NCI-H146 (cell line): ENCODE results near the gene FTCDNL1.

ENCODE experiments used
- DNase-seq: peaks from one replicate; lab custom pipeline; 2025; lab: John Stamatoyannopoulos, UW

FTCDNL1 gene

GRCh38 chr2:199791326-199791725 is 59.7 kb downstream of the FTCDNL1 start:
- DNase-seq, result no peak

DNA sequence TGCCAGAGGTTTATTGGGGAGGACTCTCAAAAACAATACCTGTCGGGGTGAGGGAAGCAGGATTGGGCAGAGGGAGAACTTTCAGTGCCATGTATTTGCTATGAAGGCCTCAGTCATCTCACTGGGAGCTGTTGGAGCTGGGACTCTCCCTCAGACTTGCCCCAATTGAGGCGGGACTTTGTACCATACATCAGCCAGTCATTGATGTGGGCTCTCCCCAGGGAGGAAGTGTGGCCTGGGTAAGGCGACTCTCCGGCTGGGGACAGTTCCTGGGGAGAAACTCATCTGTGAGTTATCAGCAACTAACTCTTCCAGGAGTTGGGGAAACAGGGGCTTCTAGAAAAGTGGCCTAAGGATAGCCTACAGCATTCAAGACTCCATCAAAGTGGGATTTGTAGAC is 66.5 kb downstream of the FTCDNL1 start:
- no peak for DNase-seq

DNA sequence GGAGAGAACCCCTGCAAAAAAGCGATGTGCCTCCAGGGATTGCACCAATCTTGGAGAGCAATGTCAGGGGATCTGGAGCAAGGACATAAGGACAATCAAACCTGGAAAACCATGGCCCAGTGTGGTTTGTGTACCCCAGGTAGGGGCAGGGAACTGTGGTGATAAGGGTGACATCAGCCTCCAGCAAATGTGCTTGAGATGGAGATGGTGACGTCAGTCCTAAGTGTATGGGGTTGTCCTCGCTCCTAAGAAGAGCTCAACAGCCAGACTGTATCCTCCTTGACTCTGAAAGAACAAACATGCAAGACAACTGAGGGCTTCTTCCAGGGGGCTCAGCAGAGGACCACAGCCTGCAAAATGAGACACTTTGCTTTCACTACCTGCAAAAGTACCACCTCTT is 71.4 kb downstream of the FTCDNL1 start:
- DNase-seq, result no peak

- no peak for DNase-seq
Measured at GRCh38 chr2:199778655-199779054, 72.3 kb downstream of the FTCDNL1 start.

DNA sequence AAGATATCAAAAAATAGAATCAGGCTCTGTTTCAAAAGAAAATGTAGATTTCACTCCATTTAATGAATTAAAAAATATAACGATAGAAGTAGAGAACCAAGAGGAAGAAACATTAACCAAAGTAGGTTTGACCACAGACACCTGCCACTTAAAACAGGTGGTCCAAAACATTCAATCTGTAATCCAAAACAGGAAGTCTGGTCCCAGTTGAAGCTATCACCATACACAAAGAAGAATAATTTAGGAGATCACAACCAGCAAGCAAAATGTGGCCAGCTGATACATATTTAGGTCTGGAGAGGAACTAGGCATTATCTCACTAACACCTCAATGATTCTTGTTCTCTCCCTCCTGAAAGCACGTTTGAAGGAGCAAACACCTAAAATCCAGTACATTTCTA is 73.1 kb downstream of the FTCDNL1 start:
- no peak for DNase-seq

- no peak for DNase-seq
Measured at GRCh38 chr2:199777315-199777714, 73.7 kb downstream of the FTCDNL1 start.

DNA sequence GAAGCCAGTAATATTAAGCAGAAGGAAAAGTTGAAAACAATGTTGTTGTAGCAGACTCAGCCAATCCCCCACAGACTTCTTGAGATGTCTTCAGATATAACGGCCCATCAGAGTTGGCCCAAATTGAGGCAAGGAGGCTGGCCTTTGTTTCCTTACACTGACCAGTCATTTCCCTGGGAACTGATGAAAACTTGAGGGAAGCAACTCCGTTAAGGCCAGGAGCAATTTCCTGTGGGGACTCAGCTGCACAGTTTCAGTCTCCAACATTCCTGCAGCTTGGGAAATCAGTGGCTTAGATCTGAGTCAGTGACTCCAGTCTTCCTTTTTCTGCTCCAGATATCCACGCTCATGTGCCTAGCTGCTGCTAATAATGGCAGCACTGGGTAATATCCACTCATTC is 75.7 kb downstream of the FTCDNL1 start:
- DNase-seq, result no peak

- DNase-seq, result no peak
Measured at GRCh38 chr2:199772035-199772976, 78.7 kb downstream of the FTCDNL1 start.

DNA sequence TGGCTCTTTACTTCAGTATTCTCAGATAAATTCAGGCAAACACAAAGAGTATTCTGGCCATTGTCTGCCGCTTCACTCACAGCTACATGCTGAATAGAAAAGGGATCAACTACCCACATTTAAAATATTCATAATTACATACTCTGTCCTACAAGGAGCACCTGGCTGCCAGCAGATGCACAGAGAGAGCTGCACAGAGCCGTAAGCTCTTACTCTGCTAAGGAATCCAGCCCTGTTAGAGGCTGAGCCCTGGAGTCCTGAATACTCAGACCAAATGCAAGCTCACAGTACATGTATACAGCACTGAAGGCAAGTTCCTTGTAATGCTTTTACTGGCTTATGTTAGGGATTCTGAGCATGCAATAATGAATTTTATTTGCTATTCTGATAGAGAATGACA is 80.3 kb downstream of the FTCDNL1 start:
- DNase-seq, result no peak

DNA sequence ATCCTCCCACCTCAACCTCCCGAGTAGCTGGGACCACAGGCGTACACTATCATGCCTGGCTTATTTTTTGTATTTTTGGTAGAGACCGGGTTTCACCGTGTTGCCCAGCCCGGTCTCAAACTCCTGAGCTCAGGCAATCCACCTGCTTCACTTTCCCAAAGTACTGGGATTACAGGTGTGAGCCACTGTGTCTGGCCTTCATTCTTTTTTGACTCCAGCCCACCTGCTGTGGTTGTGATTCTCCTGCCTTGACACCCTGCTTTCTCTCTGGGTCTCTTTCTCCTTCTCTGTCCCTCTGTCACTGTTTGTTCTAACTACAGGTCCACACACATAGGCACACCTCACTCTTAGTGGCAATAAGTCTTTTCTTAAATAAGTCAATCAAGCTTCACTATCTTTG is 85.3 kb downstream of the FTCDNL1 start:
- no peak for DNase-seq

DNA sequence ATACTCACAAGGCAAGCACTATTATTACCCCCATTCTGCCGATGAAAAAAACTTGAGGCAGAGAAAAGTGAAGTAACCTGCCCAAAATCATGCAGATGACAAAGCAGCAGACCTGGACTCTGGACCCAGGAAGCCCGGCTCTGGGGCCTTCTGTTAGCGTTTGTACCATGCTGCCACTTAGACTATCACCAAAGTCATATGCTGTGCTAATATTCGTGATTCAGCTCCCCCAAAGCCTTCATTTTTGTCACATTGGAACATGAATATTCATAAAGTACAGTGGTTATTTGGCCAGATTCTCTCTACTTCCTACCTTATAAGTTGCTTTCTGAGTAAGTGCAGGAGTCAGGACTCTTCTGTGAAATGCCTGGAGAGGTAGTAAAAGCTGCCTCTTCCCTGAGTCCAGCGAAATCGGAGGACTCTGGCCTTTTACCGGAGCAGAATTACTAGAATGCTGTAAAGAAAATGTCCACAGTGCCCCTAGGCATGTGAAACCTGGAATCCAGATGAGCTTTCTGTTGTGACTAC is 86.7 kb downstream of the FTCDNL1 start:
- DNase-seq, result no peak

DNA sequence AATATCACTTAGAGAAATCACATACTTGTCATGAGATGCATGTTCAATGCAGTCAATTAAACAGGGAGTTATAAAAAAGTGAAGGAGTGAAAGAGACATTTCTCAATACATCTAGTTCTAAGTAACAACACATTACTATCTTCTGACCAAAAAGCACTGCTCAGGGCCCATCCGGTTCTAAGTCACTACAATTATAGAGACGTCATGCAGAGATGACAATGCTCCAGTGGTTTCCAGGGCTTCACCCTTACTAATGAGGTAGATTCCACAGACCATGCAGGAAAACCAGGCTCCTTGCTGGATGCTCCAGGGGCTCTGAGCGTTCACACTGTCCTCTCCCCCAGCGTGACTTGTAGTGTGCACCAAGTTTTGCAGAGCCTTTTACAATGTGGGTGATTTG is 88.0 kb downstream of the FTCDNL1 start:
- no peak for DNase-seq

- DNase-seq, result no peak
Measured at GRCh38 chr2:199760574-199760973, 90.4 kb downstream of the FTCDNL1 start.

GRCh38 chr2:199757233-199757870 is 93.6 kb downstream of the FTCDNL1 start:
- DNase-seq, result no peak

- DNase-seq, result no peak
Measured at GRCh38 chr2:199756743-199757142, 94.2 kb downstream of the FTCDNL1 start.

DNA sequence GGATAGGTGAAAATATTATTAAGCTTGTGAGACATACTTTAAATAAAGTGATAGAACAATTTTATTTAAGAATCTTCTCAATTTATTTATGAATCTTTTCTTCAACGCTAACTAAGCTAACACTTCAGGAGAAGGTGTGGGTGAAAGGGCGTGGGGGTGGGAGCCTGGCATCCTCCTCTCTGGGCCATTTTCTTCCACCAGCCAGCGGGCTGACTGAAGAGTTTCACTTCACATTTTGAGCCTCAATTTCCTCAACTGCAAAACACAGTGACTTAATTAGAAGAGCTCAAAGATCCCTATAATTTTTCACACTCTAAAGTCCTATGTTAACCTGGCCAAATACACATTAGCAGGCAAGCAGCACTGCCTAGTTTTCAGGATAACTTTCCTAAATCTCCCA is 94.8 kb downstream of the FTCDNL1 start:
- DNase-seq, result no peak

DNA sequence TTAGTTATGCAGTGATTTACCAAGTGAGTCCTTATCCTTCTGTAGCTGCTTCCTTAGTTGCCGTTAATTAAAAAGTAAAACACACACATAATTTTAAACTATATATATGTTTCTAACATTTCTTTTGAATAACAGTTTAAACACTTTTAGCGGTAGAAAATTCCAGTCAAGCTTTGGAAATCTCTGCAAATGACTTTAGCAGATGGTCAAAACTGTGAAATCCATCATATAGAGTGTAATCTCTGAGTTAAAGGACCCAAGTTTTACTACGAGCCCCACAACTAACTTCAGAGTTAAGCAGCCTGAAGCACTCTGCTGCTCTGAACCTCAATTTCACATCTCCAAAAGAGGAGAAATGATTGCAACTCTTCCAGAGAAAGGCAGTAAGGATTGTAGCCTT is 96.2 kb downstream of the FTCDNL1 start:
- DNase-seq, result no peak

- DNase-seq, result no peak
Measured at GRCh38 chr2:199751492-199752120, 99.4 kb downstream of the FTCDNL1 start.

DNA sequence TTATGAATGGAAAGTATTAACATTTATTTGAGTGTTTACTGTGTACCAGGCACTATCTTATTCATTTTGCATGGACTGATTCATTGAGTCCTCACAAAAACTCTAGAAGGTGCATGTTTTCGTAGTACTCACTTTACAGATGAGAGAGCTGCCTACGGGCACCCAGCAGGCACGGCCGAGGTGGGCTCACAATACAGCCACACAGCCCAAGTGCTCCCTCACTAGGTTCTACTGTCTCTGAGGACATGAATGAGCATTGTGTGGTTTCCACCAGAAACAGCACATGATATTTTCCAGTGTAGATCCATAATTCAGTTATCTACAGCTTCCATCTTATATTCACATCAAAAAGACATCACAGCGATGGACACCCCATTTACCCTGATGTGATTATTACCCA is 101.4 kb downstream of the FTCDNL1 start:
- DNase-seq, result no peak

GRCh38 chr2:199744724-199745123 is 106.3 kb downstream of the FTCDNL1 start:
- DNase-seq, result no peak

DNA sequence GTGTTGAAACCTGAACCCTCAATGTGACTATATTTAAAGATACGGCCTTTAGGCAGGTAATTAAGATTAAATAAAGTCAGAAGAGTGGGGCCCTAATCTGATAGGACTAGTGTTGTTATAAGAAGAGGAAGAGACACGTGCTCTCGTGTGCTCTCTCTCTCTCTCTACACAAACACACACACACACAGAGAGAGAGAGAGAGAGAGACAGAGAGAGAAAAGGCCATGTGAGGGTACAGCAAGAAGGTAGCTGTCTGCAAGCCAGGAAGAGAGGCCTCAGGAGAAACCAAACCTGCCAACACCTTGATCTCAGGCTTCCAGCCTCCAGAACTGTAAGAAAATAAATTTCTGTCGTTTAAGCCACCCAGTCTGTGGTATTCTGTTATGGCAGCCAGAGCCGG is 106.7 kb downstream of the FTCDNL1 start:
- no peak for DNase-seq

DNA sequence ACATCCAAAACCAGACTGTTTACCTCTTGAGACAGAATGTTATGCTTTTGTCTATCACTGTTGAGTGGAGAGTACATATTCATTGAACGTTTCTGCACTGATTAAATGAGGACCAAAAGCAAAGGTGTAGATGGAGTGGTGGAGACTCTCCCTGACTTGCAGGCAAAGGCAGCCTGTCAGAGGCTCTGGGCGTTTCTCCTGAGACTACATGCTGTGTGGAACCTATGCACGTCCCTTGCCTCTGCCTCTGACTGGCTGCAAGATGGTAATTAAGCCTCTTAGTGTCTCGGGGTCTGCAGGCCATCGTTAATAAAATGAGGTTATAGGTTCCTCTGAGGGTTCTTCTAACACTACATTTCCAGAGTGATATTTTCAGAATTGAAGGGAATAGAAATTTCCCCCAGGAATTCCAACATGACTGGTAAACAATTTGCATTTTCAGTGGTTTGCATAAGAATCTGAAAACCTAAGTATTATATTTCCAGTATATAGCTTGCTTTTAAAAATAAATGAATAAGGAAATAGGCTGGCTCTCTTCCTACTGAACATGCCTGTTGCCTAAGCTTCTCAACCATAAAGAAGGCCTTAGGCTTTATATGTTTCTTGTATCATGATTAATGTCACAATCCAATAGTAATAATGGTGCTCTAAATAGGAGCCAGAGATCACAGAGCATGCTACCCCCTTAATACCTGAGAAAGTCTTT is 107.4 kb downstream of the FTCDNL1 start:
- peak; percentile 7 for DNase-seq
